DMS153 treated with DMSO at 0.1 percent for 48 hours (cell line): ENCODE results near the gene COL4A2.

Source experiments
- DNase-seq: peaks from one replicate; lab custom pipeline; 2025; ENCODE audit not compliant: unreplicated experiment; lab: John Stamatoyannopoulos, UW

Gene COL4A2

GRCh38 chr13:110289174-110289573 lies 17.9 kb upstream of the COL4A2 start:
- no peak for DNase-seq

GRCh38 chr13:110289661-110290060 lies 17.4 kb upstream of the COL4A2 start:
- DNase-seq = no peak

GRCh38 chr13:110290153-110290552 lies 16.9 kb upstream of the COL4A2 start:
- no peak for DNase-seq

- no peak for DNase-seq
Measured at GRCh38 chr13:110290826-110291225, 16.3 kb upstream of the COL4A2 start.

GRCh38 chr13:110291286-110291685 lies 15.8 kb upstream of the COL4A2 start:
- no peak for DNase-seq

GRCh38 chr13:110293037-110293436 lies 14.0 kb upstream of the COL4A2 start:
- DNase-seq = no peak

DNA sequence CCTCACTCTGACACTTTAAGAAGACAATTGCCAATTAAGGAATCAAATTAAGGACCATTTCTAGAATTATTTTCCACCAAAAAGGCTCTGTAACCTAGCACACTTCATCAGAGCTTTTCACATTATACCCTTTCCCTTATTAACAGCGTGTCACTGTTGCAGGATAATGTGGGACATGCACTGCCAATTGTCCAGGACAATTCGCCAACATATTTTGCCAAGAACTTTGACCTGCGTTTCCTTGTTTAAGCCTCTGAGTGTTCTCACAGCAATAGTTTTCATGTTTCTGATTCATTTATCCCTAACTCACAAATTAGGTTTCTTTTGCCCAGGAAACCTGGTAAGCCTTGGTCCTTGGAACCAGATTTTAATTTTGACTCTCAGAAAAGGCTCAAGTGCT lies 13.4 kb upstream of the COL4A2 start:
- no peak for DNase-seq

DNA sequence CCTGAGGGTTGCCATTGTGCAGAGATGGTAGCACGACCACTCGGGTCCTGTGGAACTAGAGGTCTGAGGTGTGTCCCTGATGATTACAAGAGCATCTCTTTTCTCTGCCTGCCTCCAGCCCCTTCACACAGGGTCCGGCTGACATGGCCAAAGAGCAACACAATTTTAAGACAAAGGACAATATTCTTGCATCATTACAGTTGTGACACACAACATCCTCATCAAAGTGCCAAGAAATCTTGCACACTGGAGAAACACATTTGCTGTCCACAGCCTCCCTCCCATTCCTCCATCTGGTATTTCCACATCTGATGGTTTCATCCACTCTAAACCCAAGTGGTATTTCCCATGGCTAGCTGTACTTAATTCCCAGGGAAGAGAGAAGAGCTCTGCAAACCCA lies 12.9 kb upstream of the COL4A2 start:
- no peak for DNase-seq

DNA sequence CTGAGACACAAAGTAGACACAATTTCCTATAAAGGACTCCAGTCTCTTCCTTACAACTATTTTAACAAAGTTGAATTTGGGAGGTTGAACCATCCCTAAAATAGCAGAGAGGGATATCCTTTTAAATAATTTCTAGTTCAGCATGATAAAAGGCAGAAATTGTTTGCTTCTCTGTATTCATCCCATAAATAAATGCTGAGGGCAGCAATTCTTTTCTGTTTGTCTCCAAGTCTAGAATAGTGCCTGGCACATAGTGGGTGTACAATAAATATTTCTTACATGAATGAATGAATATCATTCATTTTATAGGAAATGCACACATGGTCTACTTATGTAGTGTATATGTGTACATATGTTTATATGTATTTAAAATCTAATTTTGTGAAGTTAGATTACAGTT lies 12.5 kb upstream of the COL4A2 start:
- no peak for DNase-seq

GRCh38 chr13:110297011-110297410 lies 10.1 kb upstream of the COL4A2 start:
- no peak for DNase-seq

GRCh38 chr13:110297766-110298504 lies 9.1 kb upstream of the COL4A2 start:
- no peak for DNase-seq

DNA sequence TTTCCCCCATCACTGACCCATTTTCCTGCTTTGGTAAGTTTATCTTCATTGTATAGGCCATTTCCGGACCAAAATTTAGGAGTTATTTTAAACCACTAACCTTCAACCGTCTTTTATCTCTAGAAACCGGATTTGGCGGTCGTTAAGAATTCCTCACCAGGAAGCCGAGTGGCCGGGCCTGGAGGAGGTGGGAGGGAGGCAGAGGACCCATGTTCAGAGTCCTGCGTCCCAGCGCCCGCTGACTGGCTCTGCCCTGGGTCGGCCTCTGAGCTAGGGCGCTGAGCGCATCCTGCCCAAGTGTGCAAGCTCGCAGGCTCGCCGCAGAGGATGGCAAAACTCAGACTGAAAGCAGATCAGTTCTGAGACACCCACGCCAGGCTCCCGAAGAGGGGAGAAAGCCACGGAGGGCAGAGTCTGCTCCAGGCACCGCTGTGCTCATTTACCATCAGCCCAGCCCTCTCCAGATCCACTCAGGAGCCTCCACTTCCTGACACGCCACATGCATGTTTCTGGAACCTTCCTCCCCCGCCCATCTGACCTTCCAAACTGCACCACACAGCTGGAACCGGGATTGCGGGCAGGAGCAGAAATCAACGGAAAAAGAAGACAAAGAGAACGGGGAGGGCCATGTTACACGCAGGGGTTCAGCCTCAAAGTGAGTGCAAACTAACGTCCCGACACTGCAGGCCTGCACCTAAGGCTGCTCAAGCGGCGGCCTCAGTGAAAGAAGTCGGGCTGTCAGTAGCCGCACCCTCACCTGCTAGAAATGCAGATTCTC lies 8.4 kb upstream of the COL4A2 start:
- no peak for DNase-seq

- no peak for DNase-seq
Measured at GRCh38 chr13:110299283-110299840, 7.7 kb upstream of the COL4A2 start.

DNA sequence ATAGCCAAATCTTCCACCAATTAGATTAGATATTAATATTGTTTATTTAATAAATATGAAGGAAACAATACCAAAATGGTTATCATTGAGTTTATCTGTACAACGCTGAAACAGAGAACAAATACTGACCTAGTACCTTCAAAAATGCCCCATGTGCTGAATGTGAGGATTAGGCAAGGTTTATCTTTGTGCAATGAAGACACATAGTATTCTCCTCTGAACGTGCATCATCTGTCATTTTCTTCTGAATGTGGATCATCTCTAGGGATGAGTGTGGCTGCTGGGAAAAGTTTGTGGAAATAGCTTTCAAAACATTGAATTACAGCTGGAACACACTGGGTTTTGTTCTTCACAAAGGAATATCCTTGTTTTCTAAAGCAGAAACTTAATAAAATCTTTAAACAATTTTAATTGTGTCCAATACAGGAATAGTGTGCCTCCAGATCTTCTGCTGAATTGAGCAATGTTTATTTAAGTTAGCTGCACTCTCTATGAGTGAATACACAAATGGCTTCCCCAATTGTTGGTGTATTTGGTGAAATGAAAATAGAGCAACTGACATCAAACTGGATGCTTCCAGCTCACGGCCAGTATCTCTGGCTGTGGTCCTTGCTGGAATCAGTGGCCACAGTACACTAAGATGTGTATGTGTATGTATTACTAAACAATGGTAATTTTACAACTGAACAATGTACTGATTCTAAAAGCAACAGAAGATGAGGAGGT lies 6.8 kb upstream of the COL4A2 start:
- no peak for DNase-seq

GRCh38 chr13:110301083-110301482 lies 6.0 kb upstream of the COL4A2 start:
- no peak for DNase-seq

- DNase-seq = no peak
Measured at GRCh38 chr13:110301606-110302553, 5.2 kb upstream of the COL4A2 start.

DNA sequence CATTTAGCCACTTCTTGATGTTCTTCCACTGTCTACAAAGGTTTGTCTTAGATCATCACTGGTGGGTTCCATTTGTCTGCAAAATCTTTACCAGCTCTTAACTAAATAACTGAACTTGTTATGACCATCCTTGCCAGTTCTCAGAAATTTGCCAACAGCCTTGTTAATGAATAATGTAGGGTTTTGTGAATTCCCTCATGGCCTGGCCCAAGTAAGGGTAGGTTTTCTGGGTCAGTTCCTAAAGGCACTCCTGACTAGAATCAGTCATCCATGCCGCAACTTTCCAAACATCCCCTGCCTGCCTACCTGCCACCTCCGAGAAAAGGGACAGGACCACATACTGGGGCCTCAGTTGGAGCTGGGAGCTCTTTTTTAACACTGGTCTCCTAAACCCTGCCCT lies 4.1 kb upstream of the COL4A2 start:
- no peak for DNase-seq

DNA sequence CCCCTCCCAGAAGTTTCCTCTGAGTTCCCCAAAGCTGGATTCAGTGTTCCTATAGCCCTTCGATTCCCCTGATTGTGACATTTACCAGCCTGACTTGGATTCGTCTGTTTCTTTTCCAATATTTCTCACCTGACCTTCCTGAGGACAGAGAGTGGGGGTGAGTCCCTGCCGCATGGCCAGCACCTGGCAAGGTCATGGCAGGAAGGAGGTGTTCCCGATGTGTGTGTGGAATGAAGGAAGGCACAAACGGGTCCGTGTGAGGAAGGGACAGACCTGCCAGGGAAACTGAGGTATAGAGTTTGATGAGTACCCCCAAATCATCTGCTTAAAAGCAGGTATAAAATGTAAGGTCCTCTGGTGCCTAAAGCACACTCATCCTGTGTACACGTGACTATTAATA lies 3.4 kb upstream of the COL4A2 start:
- DNase-seq = no peak

GRCh38 chr13:110304256-110304655 lies 2.8 kb upstream of the COL4A2 start:
- no peak for DNase-seq

- DNase-seq = no peak
Measured at GRCh38 chr13:110305001-110305400, 2.1 kb upstream of the COL4A2 start.
